Activated T-cell treated with anti-CD3 and anti-CD28 coated beads, Interleukin-2, amount 50 U/mL, for 4 hours (primary cell): ENCODE measurements around the gene LSAMP. TPM values are rescaled to one million over a fixed set of nuclear protein-coding genes. Genes with fewer than 3 reads are reported as not detected.
"Not testable (repeated sequence)": the region's sequence is repeated elsewhere in the genome, so short reads cannot be mapped to it uniquely, and the experiment has no call there.

ENCODE experiments used
- ATAC-seq, 2 donors: fragments of 200-7000 bp; cut with Tn5 transposase; one replicate each; pipeline ENCODE4 v1.10.0; 2021
- DNase-seq: peaks from one replicate; pipeline ENCODE4 v3.0.0-alpha.2; 2020
- H3K27me3 Mint-ChIP-seq: one replicate; pipeline ENCODE4 v1.8.0; 2021; ENCODE audit warnings: low read depth, mixed read lengths
- H3K36me3 Mint-ChIP-seq: one replicate; pipeline ENCODE4 v1.8.0; 2022; ENCODE audit warnings: mixed read lengths; ENCODE audit not compliant: insufficient read depth
- H3K4me1 Mint-ChIP-seq: one replicate; pipeline ENCODE4 v1.8.0; 2021; ENCODE audit warnings: low read depth, mixed read lengths
- H3K4me3 Mint-ChIP-seq: one replicate; pipeline ENCODE4 v1.8.0; 2021; ENCODE audit warnings: mild to moderate bottlenecking, moderate library complexity, mixed read lengths
- H3K9me3 Mint-ChIP-seq: one replicate; pipeline ENCODE4 v1.8.0; 2021; ENCODE audit warnings: mixed read lengths
- total RNA-seq, 3 donors: library from RNA; stranded (reverse); gene quantifications; one replicate each; pipeline ENCODE4 v1.2.1, GENCODE V29; 2021

The LSAMP gene
- total RNA-seq, 3 donors from 2014 or later: not detected

GRCh38 chr3:115805520-115805919 is 639.8 kb downstream of the LSAMP start:
- no peaks in the 10 kb centered on the region for H3K36me3 Mint-ChIP-seq
- peaks cover 33% of the 10 kb centered on the region for H3K27me3 Mint-ChIP-seq
- ATAC-seq (no peak), DNase-seq (no peak)
- no peaks in the 10 kb centered on the region for H3K9me3 Mint-ChIP-seq
- no peaks in the 10 kb centered on the region for H3K4me1 Mint-ChIP-seq
- no peak overlapping the region for H3K4me3 Mint-ChIP-seq

- Mint-ChIP-seq H3K4me3 (no peak overlapping the region), H3K4me1 (no peaks in the 10 kb centered on the region), H3K9me3 (no peaks in the 10 kb centered on the region), H3K36me3 (no peaks in the 10 kb centered on the region), H3K27me3 (peaks cover 33% of the 10 kb centered on the region)
- DNase-seq (no peak), ATAC-seq (no peak)
These were observed 640.6 kb downstream of the LSAMP start for GRCh38 chr3:115804713-115805119.

DNA sequence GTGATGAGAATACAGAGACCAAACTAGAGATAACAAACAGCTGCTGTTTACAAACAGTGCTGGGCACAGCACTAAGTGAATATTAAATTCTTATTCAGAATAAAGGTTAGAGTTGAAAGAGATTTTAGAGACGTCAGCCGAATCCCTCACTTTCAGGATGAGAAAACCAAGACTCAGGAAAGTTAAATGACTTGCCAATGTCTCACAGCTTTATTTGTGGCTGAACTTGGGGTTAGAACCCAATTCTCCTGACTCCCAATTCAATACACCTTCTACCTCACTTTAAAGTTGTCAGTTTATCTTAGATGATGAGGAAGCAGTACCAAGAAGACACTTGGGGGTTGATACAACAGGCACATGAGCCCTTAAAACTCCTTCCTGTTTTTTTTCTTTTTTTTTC is 641.1 kb downstream of the LSAMP start:
- DNase-seq: no peak
- Mint-ChIP-seq H3K36me3 (no peaks in the 10 kb centered on the region), H3K27me3 (peaks cover 29% of the 10 kb centered on the region), H3K4me3 (no peak overlapping the region), H3K4me1 (no peaks in the 10 kb centered on the region), H3K9me3 (no peaks in the 10 kb centered on the region)
- peak in 1 of 2 donors; percentile 28 for ATAC-seq

- no peak for ATAC-seq
- no peak for DNase-seq
- Mint-ChIP-seq H3K4me3 (no peak overlapping the region), H3K9me3 (no peaks in the 10 kb centered on the region), H3K36me3 (no peaks in the 10 kb centered on the region), H3K4me1 (no peaks in the 10 kb centered on the region), H3K27me3 (peaks cover 23% of the 10 kb centered on the region)
These were observed 641.6 kb downstream of the LSAMP start for GRCh38 chr3:115803661-115804060.

DNA sequence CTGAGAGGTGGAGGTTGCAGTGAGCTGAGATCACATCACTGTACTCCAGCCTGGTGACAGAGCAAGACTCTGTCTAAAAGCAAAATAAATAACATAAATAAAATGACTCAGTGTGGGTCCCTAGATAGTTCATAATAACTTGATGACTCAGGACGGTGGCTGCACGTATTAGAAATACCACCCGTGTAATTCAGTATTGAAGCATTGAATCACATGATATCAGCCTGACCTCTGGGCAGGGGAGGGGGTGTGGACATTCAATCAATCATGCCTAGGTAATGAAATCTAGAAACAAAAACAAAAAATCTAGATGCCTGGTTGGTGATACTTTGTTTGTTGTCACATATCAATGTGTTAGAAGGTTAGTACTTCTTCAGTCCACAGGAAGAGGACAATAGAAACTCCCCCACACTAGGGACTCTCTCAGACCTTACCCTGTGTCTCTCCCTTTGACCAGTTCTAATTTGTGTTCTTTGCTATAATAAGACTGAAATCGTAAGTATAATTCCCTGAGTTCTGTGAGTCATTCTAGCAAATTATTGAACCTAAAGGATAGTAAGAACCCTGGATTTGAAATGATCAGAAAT is 644.7 kb downstream of the LSAMP start:
- Mint-ChIP-seq H3K4me3 (no peak overlapping the region), H3K9me3 (no peaks in the 10 kb centered on the region), H3K27me3 (peaks cover 18% of the 10 kb centered on the region), H3K36me3 (no peaks in the 10 kb centered on the region), H3K4me1 (no peaks in the 10 kb centered on the region)
- DNase-seq (no peak), ATAC-seq (no peak)

DNA sequence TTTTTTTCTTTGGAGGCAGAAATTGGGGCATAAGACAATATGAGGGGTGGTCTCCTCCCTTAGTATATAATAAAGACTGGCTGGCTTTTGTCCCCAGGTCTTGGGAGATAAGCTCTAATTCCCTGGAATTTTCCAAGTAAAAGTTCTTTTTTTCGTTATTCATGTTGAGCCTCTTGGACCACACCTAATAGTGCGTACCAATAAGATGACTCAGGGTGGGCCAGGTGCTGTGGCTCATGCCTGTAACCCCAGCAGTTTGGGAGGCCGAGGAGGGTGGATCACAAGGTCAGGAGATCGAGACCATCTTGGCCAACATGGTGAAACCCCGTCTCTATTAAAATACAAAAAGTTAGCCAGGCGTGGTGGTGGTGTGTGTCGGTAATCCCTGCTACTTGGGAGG is 645.2 kb downstream of the LSAMP start:
- not testable (repeated sequence) for ATAC-seq

GRCh38 chr3:115792206-115792955 is 652.9 kb downstream of the LSAMP start:
- ATAC-seq (peak; percentile 86 to 87), DNase-seq (no peak)
- Mint-ChIP-seq H3K27me3 (no peaks in the 10 kb centered on the region), H3K4me1 (peaks cover 37% of the 10 kb centered on the region), H3K4me3 (peak overlapping the region; percentile 40), H3K9me3 (no peaks in the 10 kb centered on the region), H3K36me3 (no peaks in the 10 kb centered on the region)

More for the DNA sequence above, 645.2 kb downstream of the LSAMP start:
- not testable (repeated sequence) for H3K4me1 Mint-ChIP-seq, H3K36me3 Mint-ChIP-seq, DNase-seq, H3K9me3 Mint-ChIP-seq, H3K4me3 Mint-ChIP-seq
- peaks cover 18% of the 10 kb centered on the region for H3K27me3 Mint-ChIP-seq

GRCh38 chr3:115791271-115792153 is 653.8 kb downstream of the LSAMP start:
- ATAC-seq, H3K36me3 Mint-ChIP-seq, H3K27me3 Mint-ChIP-seq, DNase-seq, H3K9me3 Mint-ChIP-seq: not testable (repeated sequence)
- Mint-ChIP-seq H3K4me3 (peak overlapping the region; percentile 40), H3K4me1 (peaks cover 37% of the 10 kb centered on the region)

DNA sequence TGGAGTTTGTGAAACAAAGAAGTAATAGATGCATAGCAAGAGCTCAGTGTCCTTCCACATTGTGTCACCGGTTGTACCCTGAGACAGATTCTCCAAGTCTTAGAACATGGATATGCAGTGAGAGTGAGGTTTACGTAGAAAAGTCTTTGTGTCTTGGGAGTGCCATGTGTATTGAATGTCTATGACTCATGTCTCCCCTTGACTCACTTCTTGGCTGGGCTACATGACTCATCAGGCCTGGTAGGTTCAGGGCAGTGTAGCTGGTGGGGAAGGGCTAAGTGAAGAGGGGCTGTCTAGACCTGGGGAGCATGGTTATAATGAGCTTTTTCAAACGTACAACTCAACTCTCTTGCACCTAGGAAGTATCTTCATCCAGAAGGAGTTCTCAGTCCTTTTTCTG is 654.5 kb downstream of the LSAMP start:
- ATAC-seq (peak; percentile 92 to 93), DNase-seq (peak; percentile 48)
- Mint-ChIP-seq H3K27me3 (no peaks in the 10 kb centered on the region), H3K4me3 (no peak overlapping the region), H3K4me1 (peaks cover 37% of the 10 kb centered on the region), H3K36me3 (no peaks in the 10 kb centered on the region), H3K9me3 (no peaks in the 10 kb centered on the region)

- Mint-ChIP-seq H3K36me3 (no peaks in the 10 kb centered on the region), H3K9me3 (no peaks in the 10 kb centered on the region), H3K4me1 (peaks cover 48% of the 10 kb centered on the region), H3K4me3 (no peak overlapping the region), H3K27me3 (no peaks in the 10 kb centered on the region)
- ATAC-seq (no peak), DNase-seq (no peak)
These were observed 655.8 kb downstream of the LSAMP start for GRCh38 chr3:115789481-115789880.

GRCh38 chr3:115788921-115789470 is 656.3 kb downstream of the LSAMP start:
- Mint-ChIP-seq H3K36me3 (no peaks in the 10 kb centered on the region), H3K9me3 (no peaks in the 10 kb centered on the region), H3K4me1 (peaks cover 49% of the 10 kb centered on the region), H3K27me3 (no peaks in the 10 kb centered on the region), H3K4me3 (no peak overlapping the region)
- ATAC-seq (no peak), DNase-seq (no peak)

- Mint-ChIP-seq H3K9me3 (no peaks in the 10 kb centered on the region), H3K4me3 (no peak overlapping the region), H3K4me1 (peaks cover 43% of the 10 kb centered on the region), H3K36me3 (no peaks in the 10 kb centered on the region), H3K27me3 (no peaks in the 10 kb centered on the region)
- ATAC-seq (no peak), DNase-seq (no peak)
These were observed 657.5 kb downstream of the LSAMP start for GRCh38 chr3:115787818-115788217.

- no peaks in the 10 kb centered on the region for H3K36me3 Mint-ChIP-seq
- no peaks in the 10 kb centered on the region for H3K9me3 Mint-ChIP-seq
- H3K4me3 Mint-ChIP-seq: no peak overlapping the region
- no peaks in the 10 kb centered on the region for H3K27me3 Mint-ChIP-seq
- ATAC-seq: no peak
- H3K4me1 Mint-ChIP-seq: peaks cover 28% of the 10 kb centered on the region
- DNase-seq: no peak
These were observed 659.5 kb downstream of the LSAMP start for GRCh38 chr3:115785782-115786181.
